Mesangial cell (primary cell): Measurements from ENCODE around the gene GTF3A. TPM values are rescaled to one million over a fixed set of nuclear protein-coding genes. Genes with fewer than 3 reads are reported as not detected.

Source experiments
- total RNA-seq: library from RNA; depleted of rRNA; stranded (reverse); fragments of >200 nt; gene quantifications from 2 replicates; pipeline ENCODE4 v1.2.3, GENCODE V29; 2015

GTF3A gene
- 109 and 206 TPM in 2 replicates for total RNA-seq

DNA sequence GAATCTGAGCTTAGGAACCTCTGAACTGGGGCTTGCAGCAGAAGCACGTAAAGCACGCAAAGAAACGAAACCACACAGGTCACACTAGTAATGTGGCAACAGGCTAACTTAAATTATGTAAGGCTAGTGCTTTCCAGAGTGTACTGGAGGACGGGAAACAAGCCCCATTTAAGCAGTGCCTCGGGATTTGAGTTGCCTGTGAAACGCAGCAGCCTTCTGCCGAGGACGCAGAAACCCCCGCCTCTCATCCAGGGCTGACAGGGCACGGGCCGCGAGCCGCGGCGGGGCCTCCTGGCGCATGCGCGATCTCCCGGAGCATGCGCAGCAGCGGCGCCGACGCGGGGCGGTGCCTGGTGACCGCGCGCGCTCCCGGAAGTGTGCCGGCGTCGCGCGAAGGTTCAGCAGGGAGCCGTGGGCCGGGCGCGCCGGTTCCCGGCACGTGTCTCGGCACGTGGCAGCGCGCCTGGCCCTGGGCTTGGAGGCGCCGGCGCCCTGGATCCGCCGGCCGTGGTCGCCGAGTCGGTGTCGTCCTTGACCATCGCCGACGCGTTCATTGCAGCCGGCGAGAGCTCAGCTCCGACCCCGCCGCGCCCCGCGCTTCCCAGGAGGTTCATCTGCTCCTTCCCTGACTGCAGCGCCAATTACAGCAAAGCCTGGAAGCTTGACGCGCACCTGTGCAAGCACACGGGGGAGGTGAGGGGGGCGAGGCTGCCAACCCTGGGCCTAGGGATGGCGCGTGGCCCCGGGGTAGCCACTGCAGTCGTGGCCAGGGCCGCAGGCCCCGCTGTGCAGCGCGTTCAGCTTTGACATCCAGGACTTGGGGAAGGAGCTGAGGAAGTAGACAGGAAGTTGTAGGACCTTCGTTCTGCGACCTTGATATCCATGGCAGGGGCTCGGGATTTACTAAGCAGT lies at the start of gene GTF3A:
TSS of gene GTF3A (plus strand) at position 374 of the 912 bp plus-strand sequence.

GRCh38 chr13:27449936-27450828 lies 25.8 kb downstream of the GTF3A start, which contains the start of gene MTIF3:
TSS of gene MTIF3 (minus strand) at chr13:27450564. CDS start at chr13:27440448, 10,116 bp downstream.

Other genes starting within 250 kb of the GTF3A start
- 227 and 386 TPM in 2 replicates for gene RPL21, start 173.1 kb upstream of the GTF3A start, total RNA-seq
- gene RASL11A, start 153.8 kb upstream of the GTF3A start, total RNA-seq, result 4.9 and 19.4 TPM in 2 replicates
- gene MTIF3, start 25.9 kb downstream of the GTF3A start, total RNA-seq, result 26.0 and 30.1 TPM in 2 replicates
- gene LNX2, start 195.9 kb downstream of the GTF3A start, total RNA-seq, result 5.4 and 7.4 TPM in 2 replicates
- gene POLR1D, start 197.3 kb downstream of the GTF3A start, total RNA-seq, result 79.7 and 83.3 TPM in 2 replicates